ENCODE measurements around the gene C16orf96.
"Not testable (repeated sequence)": the region's sequence is repeated elsewhere in the genome, so short reads cannot be mapped to it uniquely, and the experiment has no call there.

Gene C16orf96

DNA sequence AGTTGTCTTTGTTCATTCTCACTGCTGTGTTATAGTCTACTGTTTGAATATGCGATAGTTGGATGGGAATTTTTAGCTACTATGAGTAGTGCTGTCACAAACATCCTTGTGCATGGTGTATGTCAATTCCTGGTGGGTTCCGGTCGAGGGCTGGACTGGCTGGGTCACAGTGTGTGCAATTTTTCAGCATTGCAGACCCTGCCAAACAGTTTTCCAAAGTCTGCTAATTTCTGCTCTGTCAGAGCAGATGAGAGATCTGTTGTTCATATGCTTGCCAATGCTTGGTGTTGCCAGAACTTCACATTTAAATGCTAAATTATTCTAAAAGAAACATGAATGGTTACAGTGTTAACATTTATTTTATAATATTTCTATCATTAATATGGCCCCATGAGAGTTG lies 3.6 kb upstream of the C16orf96 start:
- no peak overlapping the region for H3K27ac ChIP-seq (ENCODE audit: low read depth, low read length)
- H3K4me1 ChIP-seq (ENCODE audit: control insufficient read depth, insufficient read depth, low read length): no peaks in the 10 kb centered on the region
- H3K27me3 ChIP-seq (ENCODE audit: control insufficient read depth, insufficient read depth, low read length): no peaks in the 10 kb centered on the region
- H3K36me3 ChIP-seq (ENCODE audit: control insufficient read depth, insufficient read depth, low read length): no peaks in the 10 kb centered on the region
- no peak overlapping the region for H3K9ac ChIP-seq (ENCODE audit: low read length)
- H3K4me3 ChIP-seq (ENCODE audit: low read length): no peak overlapping the region

DNA sequence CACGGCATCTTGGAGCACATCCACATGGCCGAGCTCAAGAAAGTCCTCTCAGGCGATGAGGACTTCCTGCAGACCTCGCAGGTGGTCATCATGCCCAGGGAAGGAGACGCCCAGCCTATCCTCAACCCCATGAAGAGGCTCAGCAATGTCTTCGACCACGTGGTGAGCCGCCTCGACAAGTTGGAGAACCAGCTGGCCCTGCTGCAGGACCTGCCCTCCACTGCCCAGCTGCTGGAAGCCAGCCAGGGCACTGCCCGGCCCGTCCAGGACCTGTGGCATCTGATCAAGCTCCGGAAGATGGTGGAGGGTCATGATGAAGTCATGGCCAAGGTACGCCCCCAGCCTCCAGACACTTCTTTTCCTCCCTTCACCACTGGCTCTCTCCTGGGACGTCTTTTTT lies 440 bp downstream of the C16orf96 start:
- Histone ChIP-seq H3K9ac (ENCODE audit: low read length) (no peak overlapping the region), H3K27ac (ENCODE audit: low read depth, low read length) (no peak overlapping the region), H3K4me1 (ENCODE audit: control insufficient read depth, insufficient read depth, low read length) (no peaks in the 10 kb centered on the region), H3K36me3 (ENCODE audit: control insufficient read depth, insufficient read depth, low read length) (no peaks in the 10 kb centered on the region), H3K27me3 (ENCODE audit: control insufficient read depth, insufficient read depth, low read length) (no peaks in the 10 kb centered on the region), H3K4me3 (ENCODE audit: low read length) (no peak overlapping the region)

DNA sequence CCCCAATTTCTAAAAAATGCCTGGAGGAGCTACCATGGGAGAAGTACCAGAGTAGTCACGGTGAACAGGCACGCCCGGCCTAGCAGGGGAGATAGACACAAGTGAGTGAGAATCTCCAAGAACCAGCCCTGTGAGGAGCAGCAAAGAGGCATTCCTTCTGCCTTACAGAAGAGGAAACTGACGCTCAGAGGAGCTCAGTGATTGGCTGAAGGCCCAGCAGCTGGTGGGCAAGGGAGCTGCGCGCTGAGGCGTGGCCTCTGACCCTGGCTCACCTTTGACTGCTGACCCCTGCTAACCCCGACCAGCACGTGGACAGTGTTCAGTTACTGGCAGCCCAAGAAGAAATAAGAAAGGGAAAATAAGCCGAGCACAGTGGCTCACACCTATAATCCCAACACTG lies 1.8 kb downstream of the C16orf96 start:
- H3K4me3 ChIP-seq (ENCODE audit: low read length): no peak overlapping the region
- H3K27me3 ChIP-seq (ENCODE audit: control insufficient read depth, insufficient read depth, low read length): no peaks in the 10 kb centered on the region
- H3K4me1 ChIP-seq (ENCODE audit: control insufficient read depth, insufficient read depth, low read length): no peaks in the 10 kb centered on the region
- no peak overlapping the region for H3K27ac ChIP-seq (ENCODE audit: low read depth, low read length)
- H3K9ac ChIP-seq (ENCODE audit: low read length): no peak overlapping the region
- H3K36me3 ChIP-seq (ENCODE audit: control insufficient read depth, insufficient read depth, low read length): no peaks in the 10 kb centered on the region

DNA sequence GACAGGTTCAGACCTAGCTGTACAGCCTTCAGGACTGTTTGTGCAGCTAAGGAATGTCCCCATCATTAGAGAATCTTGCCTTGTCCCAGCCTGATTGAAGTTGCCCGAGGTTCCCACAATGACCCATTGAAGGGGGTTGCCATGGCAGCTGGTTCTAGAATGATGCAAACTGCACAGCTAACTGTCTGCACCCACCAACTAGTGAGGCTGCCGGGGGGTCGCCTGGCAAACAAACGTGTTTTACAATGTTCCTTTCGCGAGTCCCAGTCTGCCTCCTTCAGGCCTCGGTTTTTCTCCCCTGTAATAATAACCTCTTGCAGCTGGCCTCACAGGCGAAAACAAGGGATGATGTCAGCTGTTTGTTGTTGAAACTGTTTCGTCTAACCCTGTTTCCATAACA lies 5.5 kb downstream of the C16orf96 start:
- H3K9ac ChIP-seq (ENCODE audit: low read length): no peak overlapping the region
- no peaks in the 10 kb centered on the region for H3K27me3 ChIP-seq (ENCODE audit: control insufficient read depth, insufficient read depth, low read length)
- no peak overlapping the region for H3K4me3 ChIP-seq (ENCODE audit: low read length)
- no peak overlapping the region for H3K27ac ChIP-seq (ENCODE audit: low read depth, low read length)
- H3K36me3 ChIP-seq (ENCODE audit: control insufficient read depth, insufficient read depth, low read length): no peaks in the 10 kb centered on the region
- H3K4me1 ChIP-seq (ENCODE audit: control insufficient read depth, insufficient read depth, low read length): no peaks in the 10 kb centered on the region

DNA sequence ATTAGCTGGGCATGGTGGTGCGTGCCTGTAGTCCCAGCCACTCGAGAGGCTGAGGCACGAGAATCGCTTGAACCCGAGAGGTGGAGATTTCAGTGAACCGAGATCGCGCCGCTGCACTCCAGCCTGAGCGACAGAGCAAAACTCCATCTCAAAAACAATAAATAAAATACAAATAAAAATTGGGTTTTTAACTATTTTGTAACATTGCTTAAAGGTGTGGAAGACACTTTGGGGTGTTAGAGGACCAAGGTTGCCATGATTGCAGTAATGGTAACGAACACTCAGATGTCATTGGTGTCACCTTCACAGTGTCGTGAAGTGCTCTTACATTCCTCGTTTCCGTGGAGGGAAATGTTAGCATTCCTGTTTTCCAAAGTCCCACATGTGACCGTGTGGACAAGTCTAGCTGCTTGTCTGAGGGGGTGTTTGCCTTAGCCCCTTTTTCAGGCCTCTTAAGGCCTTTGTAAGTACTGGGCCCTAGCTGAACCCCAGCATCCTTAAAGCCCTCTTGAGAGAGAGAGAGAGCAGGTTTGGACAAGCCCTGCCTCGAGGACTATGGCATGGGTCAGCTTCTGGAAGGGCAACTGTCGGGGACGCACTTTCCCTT lies 8.6 kb downstream of the C16orf96 start:
- Histone ChIP-seq H3K9ac (ENCODE audit: low read length) (no peak overlapping the region), H3K36me3 (ENCODE audit: control insufficient read depth, insufficient read depth, low read length) (no peaks in the 10 kb centered on the region), H3K4me1 (ENCODE audit: control insufficient read depth, insufficient read depth, low read length) (no peaks in the 10 kb centered on the region), H3K27me3 (ENCODE audit: control insufficient read depth, insufficient read depth, low read length) (no peaks in the 10 kb centered on the region), H3K4me3 (ENCODE audit: low read length) (no peak overlapping the region), H3K27ac (ENCODE audit: low read depth, low read length) (no peak overlapping the region)

DNA sequence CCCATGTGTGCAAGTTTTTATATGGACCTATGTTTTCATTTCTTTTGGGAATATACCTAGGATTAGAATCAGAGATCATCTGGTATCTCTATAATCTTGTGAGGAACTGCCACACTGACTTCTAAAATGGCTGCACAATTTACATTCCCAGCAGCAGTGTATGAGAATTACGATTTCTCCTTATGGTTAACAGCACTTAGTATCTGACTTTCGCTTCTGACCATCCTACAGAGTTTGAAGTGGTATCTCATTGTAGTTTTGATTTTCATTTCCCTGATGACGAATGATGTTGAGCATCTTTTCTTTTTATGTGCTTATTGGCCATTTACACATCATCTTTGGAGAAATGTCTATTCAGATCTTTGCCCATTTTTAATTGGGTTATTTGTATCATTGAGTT lies 10.0 kb downstream of the C16orf96 start:
- no peak overlapping the region for H3K4me3 ChIP-seq (ENCODE audit: low read length)

DNA sequence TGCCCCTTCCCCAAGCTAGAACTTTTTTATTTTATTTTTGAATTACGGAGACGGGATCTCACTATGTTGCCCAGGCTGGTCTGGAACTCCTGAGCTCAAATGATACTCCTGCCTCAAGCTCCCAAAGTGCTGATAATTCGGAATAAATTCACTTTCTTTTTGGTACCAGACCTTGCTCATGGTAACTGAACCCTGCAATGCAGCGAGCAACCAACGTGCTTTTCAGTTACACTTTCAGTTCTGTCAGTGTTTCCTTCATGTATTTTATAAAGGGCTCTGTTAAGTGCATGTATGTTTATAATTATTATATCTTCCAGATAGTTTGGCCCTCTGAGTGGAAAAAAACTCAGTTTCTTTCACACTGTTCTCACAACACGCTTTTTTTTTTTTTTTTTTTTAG lies 13.9 kb downstream of the C16orf96 start:
- no peaks in the 10 kb centered on the region for H3K36me3 ChIP-seq (ENCODE audit: control insufficient read depth, insufficient read depth, low read length)
- H3K9ac ChIP-seq (ENCODE audit: low read length): no peak overlapping the region
- H3K4me1 ChIP-seq (ENCODE audit: control insufficient read depth, insufficient read depth, low read length): no peaks in the 10 kb centered on the region
- peaks cover 3% of the 10 kb centered on the region for H3K27me3 ChIP-seq (ENCODE audit: control insufficient read depth, insufficient read depth, low read length)
- H3K4me3 ChIP-seq (ENCODE audit: low read length): no peak overlapping the region
- H3K27ac ChIP-seq (ENCODE audit: low read depth, low read length): no peak overlapping the region

More for the DNA sequence above, 10.0 kb downstream of the C16orf96 start:
- H3K36me3 ChIP-seq (ENCODE audit: control insufficient read depth, insufficient read depth, low read length): no peaks in the 10 kb centered on the region
- H3K4me1 ChIP-seq (ENCODE audit: control insufficient read depth, insufficient read depth, low read length): no peaks in the 10 kb centered on the region
- no peak overlapping the region for H3K27ac ChIP-seq (ENCODE audit: low read depth, low read length)
- no peaks in the 10 kb centered on the region for H3K27me3 ChIP-seq (ENCODE audit: control insufficient read depth, insufficient read depth, low read length)
- H3K9ac ChIP-seq (ENCODE audit: low read length): no peak overlapping the region

DNA sequence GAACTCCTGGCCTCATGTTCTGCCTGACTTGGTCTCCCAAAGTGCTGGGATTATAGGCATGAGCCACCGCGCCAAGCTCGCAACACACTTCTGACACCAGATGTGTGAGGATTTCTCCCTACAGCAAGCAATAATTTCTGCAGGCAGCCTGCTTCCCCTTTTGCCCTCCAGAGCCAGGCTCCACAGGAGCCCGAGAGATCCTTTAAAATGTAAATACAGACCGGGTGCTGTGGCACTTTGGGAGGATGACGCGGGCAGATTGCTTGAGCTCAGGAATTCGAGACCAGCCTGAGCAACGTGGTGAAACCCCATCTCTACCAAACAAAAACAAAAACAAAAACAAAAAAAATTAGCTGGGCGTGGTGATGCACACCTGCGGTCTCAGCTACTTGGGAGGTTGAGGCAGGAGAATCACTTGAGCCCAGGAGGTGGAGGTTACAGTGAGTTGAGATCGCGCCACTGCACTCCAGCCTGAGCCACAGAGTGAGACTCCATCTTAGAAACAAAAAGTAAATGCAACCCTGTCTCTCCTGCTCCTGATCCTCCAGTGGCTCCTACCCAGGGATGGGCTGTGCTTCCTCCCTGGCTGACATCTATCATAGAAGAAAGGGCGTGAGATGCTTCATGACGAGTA lies 14.7 kb downstream of the C16orf96 start:
- Histone ChIP-seq H3K4me3 (ENCODE audit: low read length) (no peak overlapping the region), H3K4me1 (ENCODE audit: control insufficient read depth, insufficient read depth, low read length) (no peaks in the 10 kb centered on the region), H3K36me3 (ENCODE audit: control insufficient read depth, insufficient read depth, low read length) (no peaks in the 10 kb centered on the region), H3K27ac (ENCODE audit: low read depth, low read length) (no peak overlapping the region), H3K27me3 (ENCODE audit: control insufficient read depth, insufficient read depth, low read length) (peaks cover 3% of the 10 kb centered on the region), H3K9ac (ENCODE audit: low read length) (no peak overlapping the region)

DNA sequence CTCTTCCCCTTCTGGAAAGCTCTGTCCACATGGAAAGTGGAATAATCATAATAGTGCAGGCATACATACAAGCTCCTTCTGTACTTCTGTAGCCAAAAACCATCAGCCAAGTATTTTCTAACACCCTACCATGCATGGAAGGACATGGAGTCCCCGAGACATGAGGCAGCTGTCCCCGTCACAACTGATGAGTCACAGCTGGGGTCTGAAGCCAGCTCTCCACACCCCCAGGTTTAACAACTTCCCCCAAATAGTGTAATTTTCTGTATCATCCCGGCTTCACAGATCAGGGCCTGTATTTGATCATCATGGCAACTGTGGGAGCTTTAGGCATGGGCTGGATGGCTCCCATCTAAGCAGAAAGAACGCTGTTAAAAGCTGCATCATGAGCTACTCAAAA lies 16.6 kb downstream of the C16orf96 start:
- H3K27me3 ChIP-seq (ENCODE audit: control insufficient read depth, insufficient read depth, low read length): peaks cover 3% of the 10 kb centered on the region
- no peak overlapping the region for H3K27ac ChIP-seq (ENCODE audit: low read depth, low read length)
- no peak overlapping the region for H3K9ac ChIP-seq (ENCODE audit: low read length)

DNA sequence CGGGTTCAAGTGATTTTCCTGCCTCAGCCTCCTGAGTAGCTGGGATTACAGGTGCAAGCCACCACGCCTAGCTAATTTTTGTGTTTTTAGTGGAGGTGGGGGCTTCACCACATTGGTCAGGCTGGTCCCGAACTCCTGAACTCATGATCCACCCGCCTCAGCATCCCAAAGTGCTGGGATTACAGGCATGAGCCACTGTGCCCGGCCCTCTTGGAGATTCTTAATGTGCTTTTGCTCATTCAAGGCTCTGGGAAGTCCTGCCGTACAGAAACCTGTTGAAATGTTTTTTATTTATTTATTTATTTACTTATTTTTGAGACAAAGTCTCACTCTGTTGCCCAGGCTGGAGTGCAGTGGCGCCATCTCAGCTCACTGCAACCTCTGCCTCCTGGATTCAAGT lies 17.8 kb downstream of the C16orf96 start:
- not testable (repeated sequence) for H3K4me3 ChIP-seq (ENCODE audit: low read length); H3K4me1 ChIP-seq (ENCODE audit: control insufficient read depth, insufficient read depth, low read length); H3K9ac ChIP-seq (ENCODE audit: low read length); H3K27me3 ChIP-seq (ENCODE audit: control insufficient read depth, insufficient read depth, low read length); H3K27ac ChIP-seq (ENCODE audit: low read depth, low read length); H3K36me3 ChIP-seq (ENCODE audit: control insufficient read depth, insufficient read depth, low read length)

More for the DNA sequence above, 16.6 kb downstream of the C16orf96 start:
- Histone ChIP-seq H3K4me3 (ENCODE audit: low read length) (no peak overlapping the region), H3K36me3 (ENCODE audit: control insufficient read depth, insufficient read depth, low read length) (no peaks in the 10 kb centered on the region), H3K4me1 (ENCODE audit: control insufficient read depth, insufficient read depth, low read length) (no peaks in the 10 kb centered on the region)

DNA sequence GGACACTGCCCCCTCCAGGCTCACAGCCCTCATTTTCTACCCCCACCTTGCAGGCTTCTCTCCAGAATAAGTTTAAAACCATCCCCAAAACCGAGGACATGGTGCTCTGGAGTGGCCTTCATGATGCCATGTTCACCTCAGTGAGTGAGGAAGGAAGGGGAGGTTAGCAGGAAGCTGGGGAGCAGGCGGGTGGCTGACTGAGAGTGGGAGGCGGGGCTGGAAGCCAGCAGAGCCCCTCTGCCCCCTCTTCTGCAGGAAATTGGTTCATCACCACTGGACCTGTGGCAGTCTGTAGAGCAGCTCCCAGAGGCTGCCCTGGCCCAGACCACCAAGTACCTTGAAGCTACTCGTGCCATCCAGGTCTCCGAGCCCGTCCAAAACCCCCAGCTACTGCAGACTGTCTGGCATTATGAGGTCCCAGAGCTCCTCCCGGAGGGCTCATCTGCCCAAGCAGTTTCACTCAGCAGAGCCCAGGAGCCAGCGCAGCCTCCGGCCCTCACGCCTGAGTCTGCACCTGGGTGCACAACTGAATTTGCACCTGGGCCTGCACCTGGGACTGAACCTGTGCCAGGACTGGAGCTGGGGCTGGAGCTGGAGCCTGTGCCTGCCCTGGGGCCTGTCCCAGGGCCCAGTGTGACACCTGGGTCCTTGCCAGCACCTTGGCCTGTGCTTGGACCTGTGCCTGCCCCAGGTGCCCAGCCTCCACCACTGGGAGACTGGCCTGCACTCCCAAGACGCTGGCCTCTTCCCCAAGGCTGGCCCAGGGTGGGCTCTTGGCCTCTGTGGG lies 19.0 kb downstream of the C16orf96 start:
- no peak overlapping the region for H3K4me3 ChIP-seq (ENCODE audit: low read length)
- no peak overlapping the region for H3K27ac ChIP-seq (ENCODE audit: low read depth, low read length)
- H3K27me3 ChIP-seq (ENCODE audit: control insufficient read depth, insufficient read depth, low read length): peaks cover 3% of the 10 kb centered on the region
- H3K9ac ChIP-seq (ENCODE audit: low read length): no peak overlapping the region
- no peaks in the 10 kb centered on the region for H3K4me1 ChIP-seq (ENCODE audit: control insufficient read depth, insufficient read depth, low read length)
- H3K36me3 ChIP-seq (ENCODE audit: control insufficient read depth, insufficient read depth, low read length): no peaks in the 10 kb centered on the region

DNA sequence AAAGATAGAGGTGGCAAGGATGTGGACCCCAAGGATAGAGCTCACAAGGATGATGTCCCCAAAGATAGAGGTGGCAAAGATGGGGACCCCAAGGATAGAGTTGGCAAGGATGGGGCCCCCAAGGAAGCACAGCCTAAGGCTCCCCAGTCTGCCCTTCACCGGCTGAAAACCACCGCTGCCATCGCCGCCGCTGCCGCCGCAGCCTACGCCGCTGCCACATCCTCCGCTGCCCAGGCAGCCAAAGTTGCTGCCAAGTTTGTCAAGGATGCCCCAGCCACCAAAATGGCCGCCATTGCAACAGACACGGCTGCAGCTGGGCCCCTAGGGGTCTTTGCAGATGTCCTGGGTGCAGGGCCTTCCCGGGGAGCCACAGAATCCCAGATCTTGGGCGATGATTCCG lies 19.9 kb downstream of the C16orf96 start:
- peaks cover 3% of the 10 kb centered on the region for H3K27me3 ChIP-seq (ENCODE audit: control insufficient read depth, insufficient read depth, low read length)

More for the DNA sequence above, 19.9 kb downstream of the C16orf96 start:
- Histone ChIP-seq H3K4me1 (ENCODE audit: control insufficient read depth, insufficient read depth, low read length) (no peaks in the 10 kb centered on the region), H3K4me3 (ENCODE audit: low read length) (no peak overlapping the region), H3K9ac (ENCODE audit: low read length) (no peak overlapping the region), H3K36me3 (ENCODE audit: control insufficient read depth, insufficient read depth, low read length) (no peaks in the 10 kb centered on the region), H3K27ac (ENCODE audit: low read depth, low read length) (no peak overlapping the region)

Measured in rectal smooth muscle tissue (tissue), 1 donor.